GM08714 (cell line): Measurements from ENCODE around the gene DPYSL3.

Experiments
- H3K4me3 ChIP-seq: fragments of 200-500 bp; sonication (Bioruptor generic); 2 replicates; pipeline ENCODE4 v1.5.1; 2014; ENCODE audit warnings: mild to moderate bottlenecking, low read length, inconsistent platforms
- ZNF274 ChIP-seq: IDR thresholded peaks from 2 replicates; pipeline ENCODE4 v1.6.1; 2012; ENCODE audit warnings: mild to moderate bottlenecking, low read depth, low read length

Gene DPYSL3

DNA sequence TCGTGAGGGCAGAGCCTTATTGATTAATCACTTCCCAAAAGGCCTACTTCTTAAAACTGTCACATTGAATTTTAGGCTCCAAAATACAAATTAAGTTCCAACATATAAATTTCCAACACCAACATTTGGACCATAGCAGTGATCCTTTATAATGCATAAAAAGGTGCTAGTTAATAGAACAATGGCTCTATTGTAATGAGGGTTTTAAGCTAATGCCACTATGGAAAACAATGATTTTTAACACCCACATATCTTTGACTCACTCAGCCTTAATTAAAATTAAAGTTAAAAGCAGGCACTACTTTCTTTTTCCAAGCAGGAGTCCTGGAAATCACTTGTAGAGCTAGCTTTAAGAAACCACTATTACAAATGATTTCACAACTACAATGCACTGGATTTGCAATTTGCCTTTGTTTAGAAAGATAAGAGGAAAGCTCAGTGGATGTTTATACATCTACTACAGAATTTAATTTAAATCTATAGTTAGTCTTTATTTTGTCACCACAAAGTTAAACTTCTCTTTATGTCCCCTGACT is 41.8 kb downstream of the DPYSL3 start:
- H3K4me3 ChIP-seq, result no peak overlapping the region
- TF ChIP-seq ZNF274, result no peak

DNA sequence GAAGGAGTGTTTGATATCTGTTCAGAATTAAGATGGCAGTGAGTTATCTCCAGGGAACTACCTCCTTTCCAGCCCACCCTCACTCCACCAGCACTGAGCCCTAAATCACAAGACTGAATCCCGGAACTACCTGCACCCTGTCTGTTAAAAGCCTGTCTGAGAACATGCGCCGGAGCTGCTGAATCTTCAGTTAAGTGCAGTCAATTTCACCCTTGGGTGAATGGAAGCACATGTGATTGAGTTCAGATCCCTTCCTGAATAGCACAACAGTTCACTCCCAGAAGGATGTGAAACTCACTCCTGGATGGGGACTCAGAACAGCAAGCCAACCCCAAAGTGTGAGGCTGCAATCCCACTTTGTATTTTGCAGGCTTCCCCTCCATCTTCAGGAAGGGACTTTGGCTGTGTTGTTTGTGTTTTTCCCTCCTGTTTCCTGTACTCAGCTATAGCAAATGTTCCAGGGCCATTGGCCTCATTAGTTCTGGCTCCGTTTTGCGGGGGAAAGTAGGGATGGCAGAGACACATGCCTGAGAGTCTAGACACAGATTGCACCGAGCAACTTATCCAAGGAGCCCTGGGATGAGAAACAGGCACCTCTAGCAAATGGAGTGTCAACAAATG is 43.4 kb downstream of the DPYSL3 start:
- H3K4me3 ChIP-seq, result no peak overlapping the region
- no peak for TF ChIP-seq ZNF274

DNA sequence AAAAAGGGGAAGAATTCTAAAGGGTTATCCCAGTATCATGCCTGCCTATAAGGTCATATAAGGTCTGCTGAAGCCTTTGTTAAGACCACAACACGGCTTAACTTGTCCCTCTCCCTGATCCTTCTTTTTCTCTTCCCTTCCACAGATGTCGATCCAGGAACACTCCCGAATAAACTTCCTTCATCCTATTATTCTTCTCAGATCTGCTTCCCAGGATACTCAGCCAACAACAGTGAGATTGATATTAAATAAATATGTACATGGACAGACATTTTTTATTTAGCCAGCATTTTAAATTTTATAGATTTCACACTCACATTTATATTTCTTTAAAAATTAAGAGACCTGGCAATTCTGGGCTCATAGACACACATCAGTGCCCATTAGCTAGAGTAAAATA is 44.1 kb downstream of the DPYSL3 start:
- TF ChIP-seq ZNF274, result no peak
- no peak overlapping the region for H3K4me3 ChIP-seq

DNA sequence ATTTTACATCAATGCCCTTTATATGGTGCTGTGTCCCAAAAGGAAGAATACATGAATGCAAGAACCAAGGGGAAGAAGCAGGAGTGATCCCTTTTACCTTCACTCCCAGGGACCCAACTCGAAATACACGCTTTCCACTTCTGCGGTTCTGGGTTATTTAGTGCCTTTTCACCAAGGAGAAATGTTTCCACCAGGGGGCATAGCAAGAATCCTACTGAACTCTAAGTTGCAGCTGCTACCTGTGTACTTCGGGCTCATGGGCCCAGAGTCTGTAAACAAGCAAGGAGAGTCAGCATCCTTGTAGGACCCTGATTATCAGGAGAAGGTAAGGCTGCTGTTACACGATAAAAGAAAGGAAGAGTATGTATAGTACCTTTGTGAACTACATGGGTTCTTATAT is 45.7 kb downstream of the DPYSL3 start:
- TF ChIP-seq ZNF274, result no peak
- H3K4me3 ChIP-seq, result no peak overlapping the region

DNA sequence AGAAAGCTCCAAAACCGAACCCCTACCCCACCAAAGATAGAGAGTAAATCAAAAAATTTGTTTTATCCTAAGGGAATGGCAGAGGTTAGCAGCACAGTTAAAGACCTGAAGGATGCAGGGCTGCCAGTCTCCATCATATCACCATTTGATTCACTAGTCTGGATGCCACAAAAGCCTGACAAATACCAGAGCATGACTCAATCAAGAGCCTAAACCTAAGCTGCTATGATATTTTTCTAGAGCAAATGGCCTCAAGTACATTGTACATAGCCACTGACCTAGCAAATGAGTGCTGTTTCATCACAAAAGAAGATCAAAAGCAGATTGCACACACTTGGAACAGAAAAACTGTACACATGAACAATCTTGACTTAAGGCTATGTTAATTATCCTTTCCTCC is 48.0 kb downstream of the DPYSL3 start:
- no peak for TF ChIP-seq ZNF274

DNA sequence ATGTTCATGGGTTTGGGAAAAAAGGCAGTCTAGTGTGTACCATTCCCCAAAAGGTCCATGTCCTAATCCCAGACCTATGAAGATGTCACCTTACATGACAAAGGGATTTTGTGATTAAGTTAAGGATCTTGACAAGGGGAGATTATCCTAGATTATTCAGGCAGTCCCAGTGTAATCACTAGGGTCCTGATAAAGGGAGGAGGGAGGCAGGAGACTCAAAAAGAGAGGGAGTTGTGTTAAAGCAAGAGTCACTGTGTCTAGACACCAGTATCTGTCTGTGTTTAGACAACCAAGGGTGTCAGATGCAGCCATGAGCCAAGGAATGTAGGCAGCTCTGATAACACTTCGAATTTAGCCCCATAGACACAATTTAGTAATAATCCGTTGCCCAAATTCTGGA is 49.5 kb downstream of the DPYSL3 start:
- TF ChIP-seq ZNF274, result no peak

More for the DNA sequence above, 48.0 kb downstream of the DPYSL3 start:
- no peak overlapping the region for H3K4me3 ChIP-seq

DNA sequence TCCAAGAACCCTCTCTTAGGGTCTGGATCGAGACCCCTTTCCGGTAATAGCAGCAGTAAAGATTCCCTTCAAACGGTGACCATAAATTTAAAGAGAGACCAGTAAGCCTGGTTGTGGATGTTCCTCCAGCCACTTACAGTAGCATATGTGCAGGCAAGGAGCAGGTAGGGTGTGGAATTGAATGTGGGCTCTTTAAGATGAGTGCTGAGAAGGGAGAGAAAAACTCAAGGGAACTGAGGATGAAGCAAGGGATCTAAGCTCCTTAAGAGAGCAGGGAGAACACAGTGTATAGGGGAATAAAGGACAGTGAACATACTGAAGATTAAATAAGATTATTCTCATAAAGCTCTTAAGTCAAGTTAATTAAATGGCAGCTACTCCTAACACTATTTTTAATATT is 51.3 kb downstream of the DPYSL3 start:
- no peak for TF ChIP-seq ZNF274
- no peak overlapping the region for H3K4me3 ChIP-seq

More for the DNA sequence above, 49.5 kb downstream of the DPYSL3 start:
- H3K4me3 ChIP-seq, result no peak overlapping the region

DNA sequence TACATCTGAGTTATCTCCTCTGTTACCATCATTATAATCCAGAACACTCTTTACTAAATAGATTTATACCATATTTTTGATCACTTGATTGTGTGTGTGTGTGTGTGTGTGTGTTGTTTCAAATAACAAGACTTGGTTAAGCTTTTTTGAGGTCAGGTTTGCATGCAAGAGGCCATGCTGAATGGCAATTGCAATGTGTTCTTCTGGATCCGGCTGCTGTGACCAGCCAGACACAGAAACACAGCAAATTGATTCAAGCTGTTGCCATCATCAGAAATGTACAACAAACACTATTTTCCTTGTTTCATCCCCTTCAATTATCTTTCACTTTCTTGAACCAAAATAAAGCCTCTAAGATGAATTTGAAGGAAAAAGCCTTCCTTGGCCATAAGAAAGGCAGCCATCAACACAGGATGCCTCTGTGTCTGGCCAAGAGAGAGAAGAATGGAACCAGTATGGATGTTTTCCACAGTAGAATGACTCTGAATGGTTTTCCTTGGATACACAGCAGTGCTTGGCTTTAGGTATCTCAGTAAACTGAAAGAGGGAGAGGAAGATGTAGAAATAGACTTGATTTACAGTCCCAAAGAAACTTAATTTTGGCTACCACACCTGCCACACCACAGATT is 53.9 kb downstream of the DPYSL3 start:
- H3K4me3 ChIP-seq, result no peak overlapping the region
- TF ChIP-seq ZNF274, result no peak

DNA sequence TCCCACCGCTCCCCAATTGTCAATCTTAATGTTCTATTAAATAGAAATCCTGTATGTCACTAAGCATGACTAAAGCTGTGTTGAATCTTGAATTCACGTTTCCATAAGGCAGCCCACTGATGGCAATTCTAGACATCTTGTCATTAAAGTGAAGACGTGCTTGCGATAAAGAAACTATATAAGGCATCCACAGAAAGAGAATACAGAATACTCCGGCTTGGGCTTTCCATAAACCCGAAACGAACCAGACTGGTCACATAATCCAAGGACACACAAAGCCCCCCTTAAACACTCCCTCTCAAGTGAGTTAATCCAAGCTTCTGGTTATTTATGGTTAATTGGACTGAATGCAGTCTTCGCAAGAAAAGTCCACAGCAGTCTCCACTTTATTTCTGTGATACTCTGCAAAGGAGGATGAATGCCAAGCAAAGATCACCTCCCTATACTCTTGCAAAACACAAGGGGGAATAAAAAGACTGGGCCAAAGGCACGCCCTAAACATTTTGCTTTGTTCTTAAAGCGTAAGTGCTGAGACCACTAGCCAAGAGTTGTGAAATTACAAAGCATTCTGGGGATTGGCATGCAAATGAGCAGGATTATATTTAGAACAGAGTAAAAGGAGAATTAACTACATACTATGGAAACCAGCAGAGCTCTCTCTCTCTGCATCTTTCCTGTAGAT is 54.7 kb downstream of the DPYSL3 start:
- no peak for TF ChIP-seq ZNF274

DNA sequence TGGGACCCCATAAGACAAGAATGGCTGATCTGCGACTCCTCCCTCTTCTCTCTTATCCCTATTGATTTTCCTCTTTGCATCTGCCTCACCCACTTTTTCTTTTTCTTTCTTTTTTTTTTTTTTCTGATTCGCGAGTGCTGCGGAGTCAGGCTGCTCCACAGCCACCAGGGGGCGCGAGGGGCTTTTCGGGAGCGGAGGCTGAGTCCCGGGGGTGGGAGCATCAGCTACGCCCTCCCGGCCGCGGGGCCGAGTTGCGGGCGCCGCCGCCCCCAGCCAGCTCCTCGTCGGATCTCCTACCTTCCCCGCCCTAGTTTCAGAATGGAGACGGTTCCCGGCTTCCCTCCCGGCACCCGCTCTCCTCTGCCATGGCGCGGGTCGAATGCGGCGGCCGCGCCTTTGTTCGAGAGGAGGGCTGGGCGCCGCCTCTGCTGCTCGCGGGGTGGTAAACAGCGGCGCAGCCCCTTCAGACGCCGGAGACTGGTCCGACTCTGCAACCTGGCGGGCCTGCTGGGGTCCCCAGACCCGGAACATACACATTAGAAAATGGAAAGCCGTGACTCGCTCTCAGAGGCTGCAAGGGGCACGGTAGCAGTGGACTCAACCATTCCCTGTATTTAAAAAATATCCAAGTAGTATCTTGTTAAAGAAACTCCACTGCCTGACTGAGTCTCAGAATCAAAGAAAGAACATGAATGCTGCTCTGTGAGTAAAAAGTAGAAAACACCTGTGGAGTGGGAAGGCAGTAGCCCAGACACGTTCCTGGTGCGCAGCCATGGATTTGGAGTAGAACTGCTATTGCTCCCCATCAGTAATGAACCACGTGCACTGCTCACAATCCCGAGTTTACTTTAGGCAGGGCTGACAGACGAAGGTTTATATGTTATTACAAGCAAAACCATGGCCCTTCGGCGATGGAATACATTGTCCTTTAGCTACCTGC is 55.7 kb downstream of the DPYSL3 start:
- peak overlapping the region; percentile 79 for H3K4me3 ChIP-seq
- no peak for TF ChIP-seq ZNF274

More for the DNA sequence above, 54.7 kb downstream of the DPYSL3 start:
- no peak overlapping the region for H3K4me3 ChIP-seq

DNA sequence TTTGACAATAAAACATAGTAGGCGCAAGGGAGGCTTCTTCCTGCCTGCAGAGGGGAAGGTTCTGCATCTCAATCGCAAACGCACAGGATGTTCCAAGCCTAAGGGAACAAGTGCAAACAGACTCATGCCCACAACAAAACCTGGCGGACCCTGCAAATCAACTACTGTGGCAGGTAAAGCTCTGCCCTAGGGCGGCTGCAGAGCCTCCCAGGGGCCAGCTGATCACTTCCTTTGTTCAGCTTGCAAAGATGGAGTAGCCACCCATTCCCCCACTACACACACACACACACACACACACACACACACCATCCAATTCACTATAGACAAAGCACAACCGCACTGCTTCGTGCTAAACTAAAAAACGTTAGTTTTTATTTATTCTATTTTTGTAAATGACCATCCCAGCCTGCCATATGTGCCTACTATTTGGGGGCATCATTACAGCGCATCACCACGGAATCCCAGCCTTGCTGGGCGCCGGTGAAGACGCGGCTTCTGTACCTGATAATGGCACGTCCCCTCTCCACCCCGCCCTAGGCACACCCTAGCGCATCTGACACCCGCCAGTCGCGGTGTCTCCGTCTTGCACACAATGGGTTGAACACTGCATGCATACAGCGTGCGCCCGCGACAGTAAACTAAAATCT is 57.6 kb downstream of the DPYSL3 start:
- H3K4me3 ChIP-seq, result no peak overlapping the region
- TF ChIP-seq ZNF274, result no peak

DNA sequence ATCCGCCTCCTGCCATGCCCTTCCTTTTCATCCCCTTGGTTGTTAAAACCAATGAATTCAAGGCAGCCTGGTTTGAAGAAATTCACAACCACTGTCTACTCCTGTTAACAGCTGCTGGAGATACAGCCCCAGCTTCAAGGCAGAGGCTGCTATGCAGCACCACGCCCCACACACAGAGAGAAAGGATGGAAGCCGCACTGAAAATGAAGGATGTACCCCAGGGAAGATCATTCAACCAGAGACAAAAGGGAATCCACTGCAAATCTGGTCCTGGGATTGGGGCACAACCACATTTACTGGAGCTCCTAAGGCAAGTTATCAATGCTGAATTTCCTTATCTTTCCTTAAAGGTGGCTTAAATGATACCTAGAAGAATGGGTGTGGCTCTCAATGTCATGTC is 58.7 kb downstream of the DPYSL3 start:
- no peak for TF ChIP-seq ZNF274

DNA sequence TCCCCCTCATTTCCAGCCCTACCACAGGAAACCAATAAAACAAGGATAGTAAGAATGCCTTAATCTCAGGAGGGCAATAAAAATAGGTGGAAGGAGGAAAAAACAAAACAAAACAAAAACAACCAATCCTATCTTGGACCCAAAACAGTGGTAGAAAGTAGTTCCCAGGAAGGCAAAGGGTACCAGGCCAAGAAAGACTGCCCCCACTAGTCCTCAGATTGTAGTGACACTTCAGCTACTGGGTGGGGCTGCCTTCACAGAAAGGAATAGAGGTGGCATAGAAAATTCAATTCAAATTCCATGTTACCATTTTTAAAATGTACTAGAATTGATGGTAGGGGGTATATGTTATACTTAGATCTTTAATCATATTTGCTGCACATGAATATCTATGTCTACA is 59.3 kb downstream of the DPYSL3 start:
- TF ChIP-seq ZNF274, result no peak
- H3K4me3 ChIP-seq, result no peak overlapping the region

More for the DNA sequence above, 58.7 kb downstream of the DPYSL3 start:
- H3K4me3 ChIP-seq, result no peak overlapping the region

DNA sequence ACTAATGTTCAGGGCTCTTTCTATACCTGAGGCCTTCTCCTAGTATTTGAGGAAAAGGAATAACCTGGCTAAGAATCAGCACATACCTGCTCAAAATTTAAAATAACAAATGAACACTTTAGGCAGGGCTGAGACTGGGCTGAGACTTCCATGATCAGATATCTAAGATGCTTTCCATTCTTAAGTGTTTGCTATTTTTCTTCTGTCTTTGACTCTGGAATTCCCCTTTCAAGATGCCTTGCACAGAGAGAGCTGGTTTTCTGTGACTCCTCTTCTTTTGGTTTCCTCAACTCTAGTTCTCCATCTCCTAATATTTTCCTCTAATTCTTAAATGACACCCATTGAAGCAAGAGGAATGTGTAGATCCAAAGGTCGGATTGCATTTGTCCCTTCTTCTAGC is 61.1 kb downstream of the DPYSL3 start:
- H3K4me3 ChIP-seq, result no peak overlapping the region
- no peak for TF ChIP-seq ZNF274

DNA sequence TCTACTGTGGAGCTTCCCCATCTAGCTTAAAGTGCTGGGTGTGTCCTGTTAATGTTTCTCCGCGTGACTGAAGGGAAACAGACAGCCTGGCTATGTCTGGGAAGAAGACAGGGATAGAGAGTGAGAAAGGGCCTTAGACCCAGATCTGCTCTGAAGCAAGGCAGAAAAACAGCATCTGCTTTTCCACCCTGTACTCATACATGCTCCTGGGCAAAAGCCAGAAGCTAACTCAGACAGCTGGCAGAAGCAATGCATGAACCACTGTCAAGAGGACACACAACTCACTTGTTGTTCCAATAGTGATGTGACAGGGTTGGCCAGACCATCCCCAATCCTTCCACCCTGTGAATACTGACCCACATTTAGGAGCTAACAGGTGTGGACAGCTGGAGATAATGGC is 63.3 kb downstream of the DPYSL3 start:
- H3K4me3 ChIP-seq, result no peak overlapping the region
- TF ChIP-seq ZNF274, result no peak
